Measurements from ENCODE around the gene PYCARD. TPM values are rescaled to one million over a fixed set of nuclear protein-coding genes. Genes with fewer than 3 reads are reported as not detected.
A peak's percentile ranks its signal among the peaks of the same experiment; 100 is the strongest.

The PYCARD gene
- total RNA-seq, 1 donor from 2014 or later: 4.6 TPM

DNA sequence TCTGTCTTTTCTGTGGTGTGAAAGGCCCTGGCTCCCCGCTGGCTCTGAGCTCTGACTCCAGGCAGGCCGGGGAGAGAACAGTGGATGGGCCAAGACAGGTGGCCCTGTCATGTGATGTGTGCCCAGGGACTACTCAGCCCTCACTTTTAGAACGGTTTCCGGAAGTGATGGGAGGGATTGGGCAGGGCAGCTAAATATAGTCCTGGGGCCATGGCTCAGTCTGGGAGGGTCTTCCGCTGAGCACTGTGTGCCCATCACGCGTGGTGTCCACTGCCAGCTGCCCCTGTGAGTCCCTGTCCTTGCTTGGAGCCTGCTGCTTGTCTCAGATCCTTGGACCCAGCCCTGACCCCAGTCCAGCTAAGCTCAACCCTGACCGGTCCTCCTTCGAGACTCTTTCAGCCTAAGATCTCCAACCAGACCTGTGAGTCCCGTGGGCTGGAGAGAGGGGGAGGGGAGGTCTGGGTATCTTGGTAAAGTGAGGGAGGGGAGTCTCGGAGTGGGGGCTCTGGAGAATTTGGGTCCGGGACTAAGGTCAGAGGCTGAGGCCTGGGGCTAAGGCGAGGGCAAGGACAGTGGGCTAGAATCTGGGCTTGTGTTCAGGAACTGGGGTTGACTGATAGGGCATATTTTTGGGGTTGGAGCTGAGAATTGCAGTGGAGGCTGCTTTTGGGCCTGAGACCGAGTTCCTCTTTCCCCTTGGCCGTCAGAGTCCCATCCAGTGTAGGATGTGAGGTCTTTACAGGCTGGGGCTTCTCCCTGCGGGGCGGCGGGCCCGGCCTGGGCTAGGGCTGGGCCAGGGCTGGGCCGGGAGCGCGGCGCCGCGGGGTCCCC is 11.5 kb upstream of the PYCARD start, which contains the start of gene TRIM72:
Gene TRIM72, plus strand, starts transcription at position 243 of the 831 bp plus-strand sequence. CDS start 620 bp downstream, outside the sequence.
- Mint-ChIP-seq H3K4me3 (ENCODE audit: low read depth) (peak within 1 kb of the TSS; percentile 57), H3K4me1 (ENCODE audit: low read depth) (peaks cover 14% of the 10 kb centered on the region), H3K9me3 (ENCODE audit: low read depth) (no peaks in the 10 kb centered on the region), H3K27me3 (peaks cover 65% of the 10 kb centered on the region), H3K27ac (no peak within 1 kb of the TSS), H3K36me3 (ENCODE audit: insufficient read depth) (no peaks in the 10 kb centered on the region)
- DNase-seq (ENCODE audit: low spot score, unreplicated experiment): no peak
- TF ChIP-seq, protein P1, sequence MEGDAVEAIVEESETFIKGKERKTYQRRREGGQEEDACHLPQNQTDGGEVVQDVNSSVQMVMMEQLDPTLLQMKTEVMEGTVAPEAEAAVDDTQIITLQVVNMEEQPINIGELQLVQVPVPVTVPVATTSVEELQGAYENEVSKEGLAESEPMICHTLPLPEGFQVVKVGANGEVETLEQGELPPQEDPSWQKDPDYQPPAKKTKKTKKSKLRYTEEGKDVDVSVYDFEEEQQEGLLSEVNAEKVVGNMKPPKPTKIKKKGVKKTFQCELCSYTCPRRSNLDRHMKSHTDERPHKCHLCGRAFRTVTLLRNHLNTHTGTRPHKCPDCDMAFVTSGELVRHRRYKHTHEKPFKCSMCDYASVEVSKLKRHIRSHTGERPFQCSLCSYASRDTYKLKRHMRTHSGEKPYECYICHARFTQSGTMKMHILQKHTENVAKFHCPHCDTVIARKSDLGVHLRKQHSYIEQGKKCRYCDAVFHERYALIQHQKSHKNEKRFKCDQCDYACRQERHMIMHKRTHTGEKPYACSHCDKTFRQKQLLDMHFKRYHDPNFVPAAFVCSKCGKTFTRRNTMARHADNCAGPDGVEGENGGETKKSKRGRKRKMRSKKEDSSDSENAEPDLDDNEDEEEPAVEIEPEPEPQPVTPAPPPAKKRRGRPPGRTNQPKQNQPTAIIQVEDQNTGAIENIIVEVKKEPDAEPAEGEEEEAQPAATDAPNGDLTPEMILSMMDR (IDR thresholded peaks at IDR 0.05; ENCODE audit: unreplicated experiment): no peak

DNA sequence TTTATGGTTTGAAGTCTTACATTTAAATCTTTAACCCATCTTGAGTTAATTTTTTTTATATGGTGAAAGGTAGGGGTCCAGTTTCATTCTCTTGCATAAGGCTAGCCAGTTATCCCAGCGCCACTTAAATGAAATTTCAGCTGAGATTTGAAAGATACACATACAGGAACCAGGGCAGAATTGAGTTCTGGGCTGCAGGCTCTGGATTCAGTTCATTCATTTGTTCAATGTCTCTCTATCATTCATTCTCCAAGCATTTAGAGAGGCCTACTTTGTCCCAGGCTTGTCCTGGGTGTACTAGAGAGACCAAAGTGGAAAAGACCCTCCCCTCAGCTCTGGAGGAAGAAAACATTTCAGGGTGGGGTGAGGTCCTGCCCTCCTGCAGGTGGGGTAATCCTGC is 10.8 kb upstream of the PYCARD start:
- H3K4me3 Mint-ChIP-seq (ENCODE audit: low read depth): no peak overlapping the region
- no peaks in the 10 kb centered on the region for H3K9me3 Mint-ChIP-seq (ENCODE audit: low read depth)
- no peak for DNase-seq (ENCODE audit: low spot score, unreplicated experiment)
- peaks cover 58% of the 10 kb centered on the region for H3K27me3 Mint-ChIP-seq
- no peaks in the 10 kb centered on the region for H3K36me3 Mint-ChIP-seq (ENCODE audit: insufficient read depth)
- TF ChIP-seq, protein P1 (IDR thresholded peaks at IDR 0.05; ENCODE audit: unreplicated experiment): no peak
- H3K27ac Mint-ChIP-seq: no peak overlapping the region
- H3K4me1 Mint-ChIP-seq (ENCODE audit: low read depth): peaks cover 14% of the 10 kb centered on the region

DNA sequence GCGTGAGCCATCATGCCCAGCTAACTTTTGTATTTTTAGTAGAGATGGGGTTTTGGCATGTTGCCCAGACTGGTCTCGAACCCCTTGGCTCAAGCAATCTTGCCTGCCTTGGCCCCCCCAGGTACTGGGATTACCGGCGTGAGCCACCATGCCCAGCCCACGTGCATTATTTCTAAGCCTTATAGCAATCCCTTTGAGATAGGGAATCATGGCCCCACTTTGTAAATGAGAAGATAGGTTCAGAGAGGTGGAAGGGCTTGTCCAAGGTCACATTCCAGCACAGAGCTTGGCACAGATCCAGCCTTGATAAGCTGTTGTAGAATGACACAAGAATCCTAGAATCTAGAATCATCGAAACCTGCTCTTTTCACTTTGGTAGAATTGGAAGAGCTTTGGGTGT is 4.2 kb upstream of the PYCARD start:
- no peaks in the 10 kb centered on the region for H3K36me3 Mint-ChIP-seq (ENCODE audit: insufficient read depth)
- TF ChIP-seq, protein P1 (IDR thresholded peaks at IDR 0.05; ENCODE audit: unreplicated experiment): no peak
- H3K27ac Mint-ChIP-seq: no peak overlapping the region
- DNase-seq (ENCODE audit: low spot score, unreplicated experiment): no peak
- H3K4me1 Mint-ChIP-seq (ENCODE audit: low read depth): peaks cover 3% of the 10 kb centered on the region
- H3K27me3 Mint-ChIP-seq: peaks cover 52% of the 10 kb centered on the region
- H3K9me3 Mint-ChIP-seq (ENCODE audit: low read depth): no peaks in the 10 kb centered on the region
- no peak overlapping the region for H3K4me3 Mint-ChIP-seq (ENCODE audit: low read depth)

DNA sequence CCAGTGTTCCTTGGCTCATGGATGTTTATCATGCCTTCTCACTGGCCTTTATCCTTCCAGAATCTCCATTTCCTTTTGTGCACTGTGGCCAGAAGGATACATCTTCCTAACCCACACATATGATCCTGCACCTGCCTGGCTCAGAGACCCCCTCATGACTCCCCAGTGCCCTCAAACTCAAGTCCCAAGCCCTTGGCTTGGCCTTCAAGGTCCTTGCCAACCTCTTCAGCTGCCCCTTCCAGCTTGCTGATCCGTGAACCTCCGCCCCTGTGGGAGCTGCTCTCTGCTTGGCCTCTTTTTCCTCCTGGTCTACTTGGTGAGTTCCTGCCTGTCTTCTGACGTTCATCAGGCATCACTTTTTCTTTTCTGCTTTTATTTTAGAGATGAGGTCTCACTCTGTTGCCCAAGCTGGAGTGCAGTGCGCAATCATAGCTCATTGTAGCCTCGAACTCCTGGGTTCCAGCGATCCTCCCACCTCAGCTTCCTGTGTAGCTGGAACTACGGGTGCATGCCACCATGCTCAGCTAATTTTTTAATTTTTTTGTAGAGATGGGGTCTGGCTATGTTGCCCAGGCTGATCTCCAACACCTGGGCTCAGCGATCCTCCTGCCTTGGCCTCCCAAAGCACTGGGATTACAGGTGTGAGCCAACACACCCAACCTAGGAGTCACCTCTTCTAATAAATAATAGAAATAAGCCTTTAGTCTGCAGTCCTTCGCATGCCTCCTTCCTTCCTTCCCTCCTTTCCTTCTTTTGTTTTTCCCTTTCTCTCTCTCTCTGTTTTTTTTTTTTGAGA is 2.5 kb upstream of the PYCARD start:
- peaks cover 2% of the 10 kb centered on the region for H3K4me1 Mint-ChIP-seq (ENCODE audit: low read depth)
- no peak overlapping the region for H3K4me3 Mint-ChIP-seq (ENCODE audit: low read depth)
- no peaks in the 10 kb centered on the region for H3K36me3 Mint-ChIP-seq (ENCODE audit: insufficient read depth)
- TF ChIP-seq, protein P1 (IDR thresholded peaks at IDR 0.05; ENCODE audit: unreplicated experiment): no peak
- no peak for DNase-seq (ENCODE audit: low spot score, unreplicated experiment)
- no peak overlapping the region for H3K27ac Mint-ChIP-seq
- peaks cover 54% of the 10 kb centered on the region for H3K27me3 Mint-ChIP-seq
- no peaks in the 10 kb centered on the region for H3K9me3 Mint-ChIP-seq (ENCODE audit: low read depth)
